HFFc6 (cell line): Measurements from ENCODE around the gene TRIM33. TPM values are rescaled to one million over a fixed set of nuclear protein-coding genes. Genes with fewer than 3 reads are reported as not detected.

Experiments used
- DNase-seq: peaks from one replicate; pipeline ENCODE4 v3.0.0-alpha.2; 2018
- H3K27ac Mint-ChIP-seq: 2 replicates; pipeline ENCODE4 v1.8.0; 2020; ENCODE audit warnings: mild to moderate bottlenecking, mixed read lengths
- H3K27me3 Mint-ChIP-seq: 2 replicates; pipeline ENCODE4 v1.8.0; 2021; ENCODE audit warnings: mild to moderate bottlenecking, moderate library complexity, mixed read lengths; ENCODE audit not compliant: insufficient read depth
- H3K36me3 Mint-ChIP-seq: 2 replicates; pipeline ENCODE4 v1.8.0; 2021; ENCODE audit warnings: low read depth, mixed read lengths
- H3K4me1 Mint-ChIP-seq: 2 replicates; pipeline ENCODE4 v1.8.0; 2020; ENCODE audit warnings: low read depth, mixed read lengths
- H3K4me3 Mint-ChIP-seq: 2 replicates; pipeline ENCODE4 v1.8.0; 2020; ENCODE audit warnings: mild to moderate bottlenecking, moderate library complexity, mixed read lengths
- H3K9me3 Mint-ChIP-seq: 2 replicates; pipeline ENCODE4 v1.8.0; 2020; ENCODE audit warnings: mild to moderate bottlenecking, mixed read lengths
- total RNA-seq, 6 experiments: library from RNA; stranded (reverse); fragmentation: NEBNext Ultra II Directional; extraction: Animal tissue kit (Norgen Biotek cat#: 25700); gene quantifications; 2 replicates in 1 of 6; 3 replicates in 5 of 6; pipeline ENCODE4 v1.2.3, GENCODE V29; 2021
- TF ChIP-seq, protein P1 (sequence below): fragments of 200-600 bp; sonication (generic); IDR thresholded peaks from 2 replicates; pipeline ENCODE4 v1.5.0; 2021; ENCODE audit warnings: antibody characterized with exemption, mild to moderate bottlenecking

TRIM33 gene
- total RNA-seq, 6 experiments from 2014 or later, result 17.6 to 20.5 (median 19.3) TPM

DNA sequence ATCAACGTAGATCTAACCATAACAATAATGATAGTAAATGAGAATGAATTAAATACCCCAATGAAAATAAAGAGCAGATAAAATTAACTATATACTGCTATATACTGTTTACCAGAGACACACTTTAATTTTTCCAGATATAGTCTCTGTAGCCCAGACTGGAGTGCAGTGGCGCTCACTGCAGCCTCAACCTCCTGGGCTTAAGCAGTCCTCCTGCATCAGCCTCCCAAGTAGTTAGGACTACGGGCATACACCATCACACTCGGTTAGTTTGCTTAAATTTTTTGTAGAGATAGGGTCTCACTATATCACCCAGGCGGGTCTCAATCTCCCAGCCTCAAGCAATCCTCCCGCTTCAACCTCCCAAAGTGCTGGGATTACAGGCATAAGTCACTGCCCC, 37.2 kb downstream of the TRIM33 start:
- TF ChIP-seq, protein P1, sequence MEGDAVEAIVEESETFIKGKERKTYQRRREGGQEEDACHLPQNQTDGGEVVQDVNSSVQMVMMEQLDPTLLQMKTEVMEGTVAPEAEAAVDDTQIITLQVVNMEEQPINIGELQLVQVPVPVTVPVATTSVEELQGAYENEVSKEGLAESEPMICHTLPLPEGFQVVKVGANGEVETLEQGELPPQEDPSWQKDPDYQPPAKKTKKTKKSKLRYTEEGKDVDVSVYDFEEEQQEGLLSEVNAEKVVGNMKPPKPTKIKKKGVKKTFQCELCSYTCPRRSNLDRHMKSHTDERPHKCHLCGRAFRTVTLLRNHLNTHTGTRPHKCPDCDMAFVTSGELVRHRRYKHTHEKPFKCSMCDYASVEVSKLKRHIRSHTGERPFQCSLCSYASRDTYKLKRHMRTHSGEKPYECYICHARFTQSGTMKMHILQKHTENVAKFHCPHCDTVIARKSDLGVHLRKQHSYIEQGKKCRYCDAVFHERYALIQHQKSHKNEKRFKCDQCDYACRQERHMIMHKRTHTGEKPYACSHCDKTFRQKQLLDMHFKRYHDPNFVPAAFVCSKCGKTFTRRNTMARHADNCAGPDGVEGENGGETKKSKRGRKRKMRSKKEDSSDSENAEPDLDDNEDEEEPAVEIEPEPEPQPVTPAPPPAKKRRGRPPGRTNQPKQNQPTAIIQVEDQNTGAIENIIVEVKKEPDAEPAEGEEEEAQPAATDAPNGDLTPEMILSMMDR, result no peak
- Mint-ChIP-seq H3K9me3 (peaks cover 10% of the 10 kb centered on the region; the same call in 1 of the 2 replicates), H3K27ac (no peak overlapping the region)

DNA sequence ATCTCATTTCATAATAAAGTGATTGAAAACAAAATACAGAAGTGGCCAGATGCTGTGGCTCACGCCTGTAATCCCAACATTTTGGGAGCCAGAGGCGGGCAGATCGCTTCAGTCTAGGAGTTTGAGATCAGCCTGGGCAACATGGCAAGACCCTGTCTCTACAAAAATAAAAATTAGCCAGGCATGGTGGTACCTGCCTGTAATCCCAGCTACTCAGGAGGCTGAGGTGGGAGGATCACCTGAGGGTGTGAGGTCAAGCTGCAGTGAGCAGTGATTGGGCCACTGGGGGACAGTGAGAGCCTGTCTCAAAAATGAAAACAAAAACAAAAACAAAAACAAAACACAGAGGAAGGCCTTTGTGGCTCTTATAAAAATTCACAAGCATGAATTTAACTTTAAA, 38.6 kb downstream of the TRIM33 start:
- TF ChIP-seq, protein P1, result no peak
- H3K9me3 Mint-ChIP-seq, result peaks cover 10% of the 10 kb centered on the region; the same call in 1 of the 2 replicates
- H3K4me3 Mint-ChIP-seq, result no peak overlapping the region
- no peak for DNase-seq
- H3K27me3 Mint-ChIP-seq, result no peaks in the 10 kb centered on the region
- peaks cover 55% of the 10 kb centered on the region for H3K4me1 Mint-ChIP-seq
- H3K27ac Mint-ChIP-seq, result no peak overlapping the region
- peaks cover 18% of the 10 kb centered on the region for H3K36me3 Mint-ChIP-seq

More for the DNA sequence above, 37.2 kb downstream of the TRIM33 start:
- DNase-seq, result no peak
- no peaks in the 10 kb centered on the region for H3K27me3 Mint-ChIP-seq
- H3K36me3 Mint-ChIP-seq, result peaks cover 18% of the 10 kb centered on the region
- H3K4me1 Mint-ChIP-seq, result peaks cover 48% of the 10 kb centered on the region
- no peak overlapping the region for H3K4me3 Mint-ChIP-seq

DNA sequence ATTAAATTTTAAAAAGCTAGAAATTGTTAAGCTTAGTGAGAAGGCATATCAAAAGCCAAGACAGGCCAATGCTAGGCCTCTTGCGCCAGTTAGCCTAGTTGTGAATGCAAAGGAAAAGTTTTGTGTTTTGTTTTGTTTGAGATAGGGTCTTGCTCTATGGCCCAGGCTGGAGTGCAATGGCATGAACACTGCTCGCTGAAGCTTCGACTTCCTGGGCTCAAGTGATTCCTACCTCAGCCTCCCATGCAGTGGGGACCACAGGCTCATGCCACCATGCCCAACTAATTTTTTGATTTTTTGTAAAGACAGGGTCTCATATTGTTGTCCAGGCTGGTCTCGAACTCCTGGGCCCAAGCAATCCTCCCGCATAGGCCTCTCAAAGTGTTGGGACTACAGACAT, 40.3 kb downstream of the TRIM33 start:
- H3K36me3 Mint-ChIP-seq, result peaks cover 27% of the 10 kb centered on the region
- no peak overlapping the region for H3K4me3 Mint-ChIP-seq
- no peak for DNase-seq
- H3K9me3 Mint-ChIP-seq, result peaks cover 10% of the 10 kb centered on the region; the same call in 1 of the 2 replicates
- peaks cover 46% of the 10 kb centered on the region for H3K4me1 Mint-ChIP-seq
- TF ChIP-seq, protein P1, result no peak
- no peak overlapping the region for H3K27ac Mint-ChIP-seq
- H3K27me3 Mint-ChIP-seq, result no peaks in the 10 kb centered on the region

DNA sequence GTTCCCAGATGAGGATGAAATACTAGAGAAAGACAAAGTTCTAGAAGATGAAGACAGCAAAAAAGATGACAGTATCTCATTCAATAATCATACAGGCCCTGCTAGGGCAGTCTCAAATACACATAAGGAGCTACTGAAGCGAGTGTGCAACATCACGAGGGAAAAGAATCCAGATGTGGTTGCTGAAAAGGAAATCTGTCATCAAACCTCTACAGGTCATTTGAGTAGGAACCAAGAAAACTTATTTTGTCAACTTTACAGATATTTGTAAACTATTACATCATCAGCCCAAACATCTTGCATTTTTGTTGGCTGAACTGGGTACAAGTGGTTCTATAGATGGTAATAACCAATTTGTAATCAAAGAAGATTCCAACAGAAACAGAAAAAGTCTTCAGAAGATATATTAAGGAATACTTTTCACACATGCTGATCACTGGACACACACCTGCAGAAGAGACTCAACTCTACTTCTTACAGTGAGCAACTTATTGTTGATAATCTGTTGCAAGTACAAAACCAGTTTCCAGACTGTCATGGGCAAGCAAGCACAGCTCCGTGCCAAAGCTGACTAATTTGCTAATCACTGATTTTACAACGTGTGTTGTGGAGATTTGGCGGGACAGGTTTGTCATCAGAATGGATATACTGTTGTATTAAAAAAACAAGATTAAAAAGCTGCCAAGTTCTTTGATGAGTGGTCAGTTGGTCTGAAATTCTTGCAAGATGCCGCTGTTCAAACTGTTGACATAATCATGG, 42.1 kb downstream of the TRIM33 start:
- Mint-ChIP-seq H3K27ac (no peak overlapping the region), H3K4me1 (peaks cover 40% of the 10 kb centered on the region), H3K4me3 (no peak overlapping the region)

DNA sequence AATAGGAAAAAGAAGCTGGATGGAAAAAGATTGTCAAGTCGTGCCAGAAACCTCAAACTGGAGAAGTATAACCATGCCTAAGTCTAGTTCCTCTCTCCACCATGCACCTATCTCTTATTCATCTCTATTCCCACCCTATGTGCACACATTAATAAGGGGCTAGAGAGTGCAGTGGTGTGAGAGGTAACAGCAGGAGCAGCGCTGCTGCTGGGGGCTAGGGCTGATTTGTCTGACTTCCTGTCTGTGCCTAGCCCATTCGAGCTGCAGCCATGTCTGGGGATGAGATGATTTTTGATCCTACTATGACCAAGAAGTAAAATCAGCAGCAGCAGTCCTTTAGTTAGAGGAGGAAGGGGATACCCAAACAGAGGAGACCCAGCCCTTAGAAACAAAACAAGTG, 43.0 kb downstream of the TRIM33 start:
- TF ChIP-seq, protein P1, result no peak
- Mint-ChIP-seq H3K36me3 (peaks cover 22% of the 10 kb centered on the region; the same call in 1 of the 2 replicates), H3K27ac (no peak overlapping the region), H3K4me3 (no peak overlapping the region), H3K27me3 (peaks cover 1% of the 10 kb centered on the region; the same call in 1 of the 2 replicates), H3K4me1 (peaks cover 32% of the 10 kb centered on the region), H3K9me3 (peaks cover 5% of the 10 kb centered on the region; the same call in 1 of the 2 replicates)
- no peak for DNase-seq

More for the DNA sequence above, 42.1 kb downstream of the TRIM33 start:
- peaks cover 1% of the 10 kb centered on the region; the same call in 1 of the 2 replicates for H3K27me3 Mint-ChIP-seq
- H3K9me3 Mint-ChIP-seq, result peaks cover 10% of the 10 kb centered on the region; the same call in 1 of the 2 replicates
- no peak for DNase-seq
- TF ChIP-seq, protein P1, result no peak
- H3K36me3 Mint-ChIP-seq, result peaks cover 28% of the 10 kb centered on the region
